ENCODE measurements around the gene SLC24A3.

- TF ChIP-seq TARDBP (IDR thresholded peaks at IDR 0.05) (no peak), SP1 (IDR thresholded peaks at IDR 0.05) (no peak), FOXM1 (IDR thresholded peaks at IDR 0.05; ENCODE audit: borderline replicate concordance) (no peak), NFRKB (IDR thresholded peaks at IDR 0.05) (no peak), FOXA1 (IDR thresholded peaks at IDR 0.05) (no peak), BHLHE40 (IDR thresholded peaks at IDR 0.05; ENCODE audit: borderline replicate concordance) (no peak), HDGF (IDR thresholded peaks at IDR 0.05; ENCODE audit: borderline replicate concordance) (no peak), ARNT (IDR thresholded peaks at IDR 0.05) (no peak), FOXK2 (IDR thresholded peaks at IDR 0.05) (no peak), CTBP1 (IDR thresholded peaks at IDR 0.05; ENCODE audit: borderline replicate concordance) (no peak), PKNOX1 (IDR thresholded peaks at IDR 0.05) (no peak), L3MBTL2 (conservative IDR thresholded peaks at IDR 0.05) (no peak)
These were observed 27.4 kb upstream of the SLC24A3 start for GRCh38 chr20:19185083-19185482.
